NCI-H1436 (cell line): ENCODE results near the gene PPP1R16B.

Experiments used
- DNase-seq: peaks from one replicate; lab custom pipeline; 2025; lab: John Stamatoyannopoulos, UW

The PPP1R16B gene

GRCh38 chr20:38968090-38968489 is 162.6 kb downstream of the PPP1R16B start:
- no peak for DNase-seq

GRCh38 chr20:38969708-38970107 is 164.2 kb downstream of the PPP1R16B start:
- no peak for DNase-seq

DNA sequence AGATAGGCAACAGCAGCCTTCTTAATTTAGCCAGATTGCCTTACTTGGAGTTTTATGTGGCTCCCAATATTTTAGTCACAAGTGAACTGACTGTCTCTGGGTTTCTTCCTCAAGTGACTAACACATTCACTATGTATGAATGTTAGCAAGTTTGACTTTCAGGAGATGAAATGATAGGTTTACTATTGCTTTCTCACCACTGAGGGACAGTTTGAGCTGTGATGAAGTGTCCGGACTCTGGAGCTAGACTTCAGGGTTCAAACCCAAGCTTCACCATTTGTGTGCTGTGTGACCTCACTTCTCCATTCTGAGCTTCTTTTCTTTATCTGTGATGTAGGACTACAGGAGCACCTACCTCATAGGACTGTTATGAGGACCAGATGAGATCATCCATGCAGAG is 164.8 kb downstream of the PPP1R16B start:
- no peak for DNase-seq
